GM12878 (cell line): ENCODE measurements around the gene RNF38. TPM values are rescaled to one million over a fixed set of nuclear protein-coding genes. Genes with fewer than 3 reads are reported as not detected.

Experiments used
- ASH2L ChIP-seq: fragments of 300-600, 200-600 bp; sonication (generic); IDR thresholded peaks from 2 replicates; pipeline ENCODE4 v1.6.1; 2017; ENCODE audit warnings: low read depth, mild to moderate bottlenecking, borderline replicate concordance
- BCL11A ChIP-seq: IDR thresholded peaks from 2 replicates; pipeline ENCODE4 v1.6.1; 2011; ENCODE audit warnings: low read depth, low read length
- E4F1 ChIP-seq: fragments of 450-650 bp; IDR thresholded peaks from 2 replicates; pipeline ENCODE4 v1.6.1; 2018; ENCODE audit warnings: borderline replicate concordance, mild to moderate bottlenecking; ENCODE audit not compliant: partially characterized antibody
- LARP7 ChIP-seq: fragments of 450-650 bp; IDR thresholded peaks from 2 replicates; pipeline ENCODE4 v1.6.1; 2017; ENCODE audit warnings: mild to moderate bottlenecking
- PKNOX1 ChIP-seq: fragments of 450-650 bp; IDR thresholded peaks from 2 replicates; pipeline ENCODE4 v1.6.1; 2016; ENCODE audit warnings: mild to moderate bottlenecking
- TCF3 ChIP-seq: IDR thresholded peaks from 2 replicates; pipeline ENCODE4 v1.6.1; 2012; ENCODE audit warnings: low read depth, mild to moderate bottlenecking, low read length, borderline replicate concordance; ENCODE audit not compliant: insufficient read depth
- USF1 ChIP-seq: IDR thresholded peaks from 2 replicates; pipeline ENCODE4 v1.6.1; 2011; ENCODE audit warnings: borderline replicate concordance, low read depth, mild to moderate bottlenecking, moderate library complexity, mixed read lengths, low read length; ENCODE audit not compliant: insufficient read depth; ENCODE audit errors: extremely low read length
- USF2 ChIP-seq: IDR thresholded peaks from 2 replicates; pipeline ENCODE4 v1.6.1; 2011; ENCODE audit warnings: low read depth, low read length, improper control_type of control experiment, borderline replicate concordance
- WRNIP1 ChIP-seq: IDR thresholded peaks from 2 replicates; pipeline ENCODE4 v1.6.1; 2011; ENCODE audit warnings: low read depth, low read length, improper control_type of control experiment, borderline replicate concordance
- polyA plus RNA-seq, 11 experiments: library from polyadenylated mRNA; depleted of rRNA in 4 of 11; unstranded in 6 of 11; stranded (reverse) in 5 of 11; fragments of >200 nt; fragmentation: Nextera tagmentation in 4 of 11; fragmentation: Illumina TruSeq in 1 of 11; extraction: Ambion mirVana in 4 of 11; extraction: Trizol in 1 of 11; gene quantifications; 1 replicate in 1 of 11; 2 replicates in 10 of 11; pipeline versions ENCODE4 v1.2.1 to v1.2.3, GENCODE V29; 2011 to 2016; ENCODE audit warnings: inconsistent platforms in 2 of 11, missing spikeins in 2 of 11, low read depth in 1 of 11
- total RNA-seq, 4 experiments: library from RNA; depleted of rRNA in 3 of 4; stranded (reverse); fragments of >200 nt in 3 of 4; fragmentation: Illumina TruSeq in 1 of 4; extraction: Trizol in 1 of 4; gene quantifications; 2 replicates each; pipeline versions ENCODE4 v1.2.1 to v1.2.3, GENCODE V29; 2013 to 2021

Gene RNF38
- total and polyA plus RNA-seq, 10 of the 15 experiments (the other 5 are each of a cell fraction or from before 2014, with no cell fraction given), result 5.1 to 34.7 (median 12.7) TPM

- no peak for TF ChIP-seq USF2
- no peak for TF ChIP-seq TCF3
- no peak for TF ChIP-seq BCL11A
- TF ChIP-seq E4F1, result no peak
- no peak for TF ChIP-seq ASH2L
- TF ChIP-seq PKNOX1, result no peak
- TF ChIP-seq LARP7, result no peak
- TF ChIP-seq USF1, result no peak
- TF ChIP-seq WRNIP1, result no peak
Observed at GRCh38 chr9:36316049-36316448, 84.0 kb downstream of the RNF38 start (continued).
